Spleen (tissue), 11 donors: Measurements from ENCODE around the gene EXOC6B. TPM values are rescaled to one million over a fixed set of nuclear protein-coding genes. Genes with fewer than 3 reads are reported as not detected.

Source experiments
- DNase-seq: peaks from one replicate; pipeline ENCODE4 v3.0.0-alpha.2; 2020
- H3K27ac ChIP-seq, 8 donors: fragments of 200-600 bp; sonication (generic) in 7 of 8; 1 replicate in 4 of 8; 2 replicates in 4 of 8; pipeline versions ENCODE4 v1.5.0 to v1.8.0; 2016 to 2021; ENCODE audit warnings: inconsistent platforms in 4 of 8, mild to moderate bottlenecking in 4 of 8, moderate library complexity in 1 of 8
- H3K27me3 ChIP-seq, 7 donors: fragments of 200-600 bp; sonication (generic) in 6 of 7; replicated peaks in 1 of 7; 1 replicate in 4 of 7; 2 replicates in 3 of 7; pipeline versions ENCODE4 v1.5.0 to v1.8.0; 2016 to 2021; ENCODE audit warnings: inconsistent platforms in 3 of 7, mild to moderate bottlenecking in 1 of 7
- H3K36me3 ChIP-seq, 6 donors: fragments of 200-600 bp; sonication (generic) in 5 of 6; 1 replicate in 4 of 6; 2 replicates in 2 of 6; pipeline versions ENCODE4 v1.5.0 to v1.8.0; 2016 to 2021; ENCODE audit warnings: inconsistent platforms in 2 of 6
- H3K4me1 ChIP-seq, 6 donors: fragments of 200-600 bp; sonication (generic) in 5 of 6; 1 replicate in 3 of 6; 2 replicates in 3 of 6; pipeline versions ENCODE4 v1.5.0 to v1.8.0; 2016 to 2021; ENCODE audit warnings: inconsistent platforms in 3 of 6
- H3K4me3 ChIP-seq, 8 donors: fragments of 200-600 bp; sonication (generic) in 7 of 8; 1 replicate in 4 of 8; 2 replicates in 4 of 8; pipeline versions ENCODE4 v1.5.0 to v1.8.0; 2016 to 2021; ENCODE audit warnings: inconsistent platforms in 4 of 8, mild to moderate bottlenecking in 4 of 8, moderate library complexity in 2 of 8
- H3K9me3 ChIP-seq, 8 donors: fragments of 200-600 bp; sonication (generic) in 7 of 8; 1 replicate in 4 of 8; 2 replicates in 4 of 8; pipeline versions ENCODE4 v1.5.0 to v1.8.0; 2016 to 2021; ENCODE audit warnings: inconsistent platforms in 4 of 8
- CTCF ChIP-seq, 11 experiments: fragments of 200-600 bp in 7 of 11; fragments of 450-650 bp in 4 of 11; sonication (generic) in 4 of 11; IDR thresholded peaks in 8 of 11; conservative IDR thresholded peaks in 3 of 11; 1 replicate in 7 of 11; 2 replicates in 4 of 11; pipeline versions ENCODE4 v1.4.0 to v1.8.0; 2016 to 2021; ENCODE audit warnings: antibody characterized with exemption in 11 of 11, inconsistent platforms in 4 of 11, mild to moderate bottlenecking in 1 of 11
- POLR2A ChIP-seq, 3 donors: fragments of 450-650 bp; IDR thresholded peaks; one replicate each; pipeline ENCODE4 v1.5.1; 2017; ENCODE audit warnings: antibody characterized with exemption in 3 of 3, mild to moderate bottlenecking in 1 of 3
- POLR2AphosphoS5 ChIP-seq, 3 donors: sonication (generic); formaldehyde crosslinking; IDR thresholded peaks; one replicate each; pipeline ENCODE4 v1.5.1; 2017; ENCODE audit warnings: antibody characterized with exemption in 3 of 3
- WGBS, 5 donors: extraction: QIAGEN DNeasy Blood & Tissue Kit in 3 of 5; methylation state at CpG; one replicate each; pipeline versions ENCODE4 v1.1.5 to v1.1.7; 2013 to 2018; 5-methylcytosine and 5-hydroxymethylcytosine counted together
- intact Hi-C: fragments of 100-400 bp; cut with DNase I; formaldehyde crosslinking; loops from one replicate; pipeline ENCODE4 v1.15.0; 2023; ENCODE audit warnings: low total_unique reads
- polyA plus RNA-seq, 3 donors: library from polyadenylated mRNA; stranded (reverse); fragments of 200-250 nt; gene quantifications; one replicate each; pipeline ENCODE4 v1.2.1, GENCODE V29; 2013
- total RNA-seq, 7 donors: library from RNA; depleted of rRNA in 3 of 7; stranded (reverse); fragments of >200 nt in 3 of 7; fragmentation: NEBNext Ultra II Directional in 4 of 7; extraction: Animal tissue kit (Norgen Biotek cat#: 25700) in 4 of 7; gene quantifications; one replicate each; pipeline versions ENCODE4 v1.1.0 to v1.2.1, GENCODE V29; 2016 to 2021
- donor health status: healthy with polysubstance abuse.
- donor health status: DM: no; HTN: no; CAD: no; lungs with moderate emphysema.
- donor health status: DM: no; HTN: no; CAD: no.
- donor health status: Bipolar disorder and iron deficiency.
- donor health status: healthy.
- donor health status: DM: no; HTN: no; CAD: no.
- donor health status: DM: yes; HTN: yes; CAD: no.

EXOC6B gene
- total and polyA plus RNA-seq, 10 donors = 1.0 to 27.9 (median 18.0) TPM

GRCh38 chr2:72827487-72827886, 1.7 kb upstream of the EXOC6B start:
- no peak for TF ChIP-seq POLR2A (IDR thresholded peaks at IDR 0.05)
- TF ChIP-seq CTCF (IDR thresholded peaks at IDR 0.05 in 8 of 11, conservative IDR thresholded peaks at IDR 0.05 in 3 of 11) = no peak
- no peak for TF ChIP-seq POLR2AphosphoS5 (IDR thresholded peaks at IDR 0.05)
- H3K27me3 ChIP-seq = peaks cover 0 to 21% (median 0%) of the 10 kb centered on the region in 7 donors
- H3K4me3 ChIP-seq = no peak overlapping the region
- peaks cover 10 to 27% (median 19%) of the 10 kb centered on the region in 6 donors for H3K4me1 ChIP-seq
- DNase-seq = no peak
- intact Hi-C loops = no loop called here
- H3K9me3 ChIP-seq = no peaks in the 10 kb centered on the region
- 87 to 97% (median 95%) methylated on average over 1 of the region's 1 CpG for WGBS, 5 donors
- no peak overlapping the region for H3K27ac ChIP-seq
- no peaks in the 10 kb centered on the region for H3K36me3 ChIP-seq

- Histone ChIP-seq H3K36me3 (no peaks in the 10 kb centered on the region), H3K4me3 (peak overlapping the region; percentile 69 to 87 (median 82)), H3K27ac (peak overlapping the region in 2 of 8 donors; percentile 80 to 82), H3K9me3 (no peaks in the 10 kb centered on the region), H3K27me3 (peaks cover 0 to 13% (median 0%) of the 10 kb centered on the region in 7 donors), H3K4me1 (peaks cover 10 to 27% (median 19%) of the 10 kb centered on the region in 6 donors)
- TF ChIP-seq POLR2A (IDR thresholded peaks at IDR 0.05) (no peak), CTCF (IDR thresholded peaks at IDR 0.05 in 8 of 11, conservative IDR thresholded peaks at IDR 0.05 in 3 of 11) (no peak), POLR2AphosphoS5 (IDR thresholded peaks at IDR 0.05) (no peak)
- intact Hi-C loops = no loop called here
- 68 to 71% (median 70%) methylated on average over 10 of the region's 10 CpGs for WGBS, 5 donors
- no peak for DNase-seq
These were observed 284 bp upstream of the EXOC6B start for GRCh38 chr2:72826156-72826477.

- peaks cover 10 to 27% (median 20%) of the 10 kb centered on the region in 6 donors for H3K4me1 ChIP-seq
- intact Hi-C loops = no loop called here
- H3K27ac ChIP-seq = no peak overlapping the region
- WGBS, 5 donors = 65 to 78% (median 73%) methylated on average over 4 of the region's 4 CpGs
- no peaks in the 10 kb centered on the region for H3K9me3 ChIP-seq
- no peak for DNase-seq
- H3K27me3 ChIP-seq = peaks cover 0 to 7% (median 0%) of the 10 kb centered on the region in 7 donors
- H3K36me3 ChIP-seq = no peaks in the 10 kb centered on the region
- TF ChIP-seq POLR2AphosphoS5 (IDR thresholded peaks at IDR 0.05) = no peak
- TF ChIP-seq POLR2A (IDR thresholded peaks at IDR 0.05) = no peak
- no peak for TF ChIP-seq CTCF (IDR thresholded peaks at IDR 0.05 in 8 of 11, conservative IDR thresholded peaks at IDR 0.05 in 3 of 11)
- peak overlapping the region in 4 of 8 donors; percentile 4 to 87 (median 83) for H3K4me3 ChIP-seq
These were observed 1.5 kb downstream of the EXOC6B start for GRCh38 chr2:72824224-72824842.

- intact Hi-C loops = no loop called here
- Histone ChIP-seq H3K4me3 (no peak overlapping the region), H3K27ac (no peak overlapping the region), H3K9me3 (no peaks in the 10 kb centered on the region), H3K36me3 (no peaks in the 10 kb centered on the region), H3K27me3 (peaks cover 0 to 7% (median 0%) of the 10 kb centered on the region in 7 donors), H3K4me1 (peaks cover 10 to 27% (median 20%) of the 10 kb centered on the region in 6 donors)
- 72 to 92% (median 87%) methylated on average over 2 of the region's 2 CpGs for WGBS, 5 donors
- no peak for DNase-seq
- TF ChIP-seq POLR2AphosphoS5 (IDR thresholded peaks at IDR 0.05) = no peak
- no peak for TF ChIP-seq POLR2A (IDR thresholded peaks at IDR 0.05)
- no peak for TF ChIP-seq CTCF (IDR thresholded peaks at IDR 0.05 in 8 of 11, conservative IDR thresholded peaks at IDR 0.05 in 3 of 11)
These were observed 3.0 kb downstream of the EXOC6B start for GRCh38 chr2:72822794-72823193.
